NCI-H345 treated with DMSO at 0.1 percent for 48 hours (cell line): ENCODE measurements around the gene CHERP.
"Not testable (repeated sequence)": the region's sequence is repeated elsewhere in the genome, so short reads cannot be mapped to it uniquely, and the experiment has no call there.

ENCODE experiments used
- DNase-seq: peaks from one replicate; lab custom pipeline; 2025; ENCODE audit not compliant: unreplicated experiment; lab: John Stamatoyannopoulos, UW

The CHERP gene

DNA sequence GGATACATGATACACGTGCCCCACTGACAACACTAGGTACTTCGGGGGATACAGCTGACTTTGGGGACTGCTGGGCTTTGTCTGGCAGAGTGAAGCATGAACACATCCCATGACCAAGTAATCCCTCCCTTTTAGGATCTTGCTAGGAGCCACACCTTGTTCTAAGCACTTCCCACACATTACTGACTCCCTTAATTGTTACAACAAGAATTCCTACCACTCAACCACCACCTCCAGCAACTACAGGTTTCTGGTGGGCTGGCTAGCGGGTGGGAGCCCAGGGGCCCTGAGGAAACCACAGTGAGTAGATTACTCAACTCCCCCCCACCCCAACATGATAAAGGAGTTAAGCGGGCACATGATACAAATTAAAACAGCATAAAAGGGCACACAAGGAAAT, 37.1 kb upstream of the CHERP start:
- no peak for DNase-seq

GRCh38 chr19:16577531-16577985, 35.3 kb upstream of the CHERP start:
- no peak for DNase-seq

- DNase-seq: no peak
These were observed 34.7 kb upstream of the CHERP start for GRCh38 chr19:16576690-16577530.

DNA sequence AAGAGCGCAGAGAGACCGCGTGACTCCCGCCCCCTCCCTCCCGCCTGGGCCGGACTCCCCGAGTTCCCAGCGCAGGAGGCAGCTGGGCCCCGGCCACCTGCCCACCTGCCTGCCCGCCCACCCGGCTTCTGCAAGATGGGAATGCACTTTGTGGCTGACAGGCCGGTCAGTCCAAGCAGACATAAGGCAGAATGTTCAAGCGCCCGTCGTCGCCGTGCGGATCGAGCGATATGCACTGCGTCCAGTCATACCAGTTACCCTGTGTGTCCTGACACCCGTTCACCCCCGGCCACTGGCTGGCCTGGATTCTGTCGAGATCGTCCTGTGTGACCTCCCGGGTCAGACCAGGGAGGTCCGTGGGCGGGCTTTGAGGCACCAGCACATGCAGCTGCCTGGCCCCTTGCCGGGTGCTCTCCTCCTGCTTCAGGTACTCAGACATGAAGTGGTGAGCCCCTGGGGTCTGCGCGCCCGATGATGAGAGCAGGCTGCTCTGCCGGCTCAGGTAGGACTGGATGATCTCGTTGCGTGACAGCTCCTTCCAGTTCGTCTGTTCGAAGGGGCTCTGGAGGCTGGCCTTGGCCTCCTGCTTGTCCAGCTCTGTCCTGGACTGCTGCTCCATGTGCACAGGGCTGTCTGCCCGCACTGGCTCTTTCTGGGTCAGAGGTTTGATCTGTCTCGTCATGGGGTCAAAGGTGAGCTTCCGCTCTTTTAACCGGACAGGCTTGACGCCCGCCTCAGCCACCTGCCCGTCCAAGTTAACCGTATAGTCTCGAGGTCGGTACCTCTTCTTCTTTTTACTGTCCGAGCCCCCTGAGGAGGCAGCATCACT, 33.8 kb upstream of the CHERP start:
- no peak for DNase-seq

GRCh38 chr19:16575282-16575681, 33.0 kb upstream of the CHERP start:
- DNase-seq: no peak

DNA sequence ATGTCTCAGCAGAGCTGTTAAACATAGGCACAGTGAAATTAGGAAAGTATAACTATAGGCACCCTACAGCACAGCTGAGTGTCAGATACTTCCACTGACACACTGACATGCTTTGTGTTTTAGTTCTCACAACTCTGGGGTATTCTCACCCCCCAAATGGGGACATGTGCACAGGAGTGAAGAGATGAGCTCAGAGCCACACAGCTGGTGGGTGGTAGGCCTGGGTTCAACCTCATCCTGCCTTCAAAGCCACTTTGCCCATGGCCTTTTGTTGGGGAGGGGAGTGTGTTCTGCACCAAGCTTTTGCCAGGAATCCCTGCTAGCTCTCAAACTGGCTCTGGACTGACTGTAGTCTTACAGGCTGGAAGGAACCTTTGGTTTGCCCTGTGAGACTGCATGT, 31.7 kb upstream of the CHERP start:
- no peak for DNase-seq

DNA sequence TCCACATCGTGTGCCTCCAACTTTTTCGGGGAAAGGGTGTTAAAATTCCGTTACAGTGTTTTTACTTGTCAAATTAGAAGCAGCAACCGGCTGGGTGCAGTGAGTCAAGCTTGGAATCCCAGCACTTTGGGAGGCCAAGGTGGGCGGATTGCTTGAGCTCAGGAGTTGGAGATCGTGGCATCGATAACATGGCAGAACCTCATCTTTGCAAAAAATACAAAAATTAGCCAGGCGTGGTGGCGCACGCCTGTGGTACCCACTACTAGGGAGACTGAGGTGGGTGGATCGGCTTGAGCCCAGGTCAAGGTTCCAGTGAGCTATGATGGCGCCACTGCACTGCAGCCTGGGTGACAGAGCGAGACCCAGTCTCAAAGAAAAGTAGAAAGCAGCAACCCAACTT, 31.1 kb upstream of the CHERP start:
- no peak for DNase-seq

- peak; percentile 75 for DNase-seq
These were observed 30.3 kb upstream of the CHERP start, which contains the start of gene SLC35E1 for GRCh38 chr19:16572332-16573211. SLC35E1 (minus strand) TSS chr19:16572415; CDS start chr19:16572364, 51 bp downstream.

GRCh38 chr19:16571822-16572331, 29.6 kb upstream of the CHERP start:
- DNase-seq: no peak

GRCh38 chr19:16571283-16571682, 29.0 kb upstream of the CHERP start:
- DNase-seq: no peak

DNA sequence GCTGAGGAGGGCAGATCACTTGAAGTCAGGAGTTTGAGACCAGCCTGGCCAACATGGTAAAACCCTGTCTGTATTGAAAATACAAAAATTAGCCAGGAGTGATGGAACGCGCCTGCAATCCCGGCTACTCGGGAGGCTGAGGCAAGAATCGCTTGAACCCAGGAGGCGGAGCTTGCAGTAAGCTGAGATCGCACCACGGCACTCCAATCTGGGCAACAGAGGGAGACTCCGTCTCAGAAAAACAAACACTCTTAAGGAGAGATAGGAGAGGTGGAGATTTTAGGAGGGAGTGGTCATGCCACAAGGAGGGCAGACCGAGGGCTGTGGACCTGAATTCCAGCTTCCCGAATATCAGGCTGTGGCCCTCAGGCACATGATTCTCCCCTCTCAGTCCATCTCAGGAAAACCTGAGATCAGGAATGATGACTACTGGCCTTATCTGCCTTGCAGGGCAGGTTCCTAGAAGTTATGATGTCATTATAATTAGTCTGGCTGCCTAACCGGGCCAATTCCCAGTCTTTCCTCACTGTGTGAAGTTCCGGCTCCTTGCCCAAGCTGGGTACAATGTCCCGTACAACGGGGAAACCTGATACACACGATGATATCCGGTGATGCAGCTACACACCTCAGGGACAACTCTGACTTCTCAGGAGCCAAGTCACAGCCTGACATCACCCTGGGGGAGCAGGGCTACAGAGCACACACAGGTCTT, 27.5 kb upstream of the CHERP start:
- DNase-seq: no peak

DNA sequence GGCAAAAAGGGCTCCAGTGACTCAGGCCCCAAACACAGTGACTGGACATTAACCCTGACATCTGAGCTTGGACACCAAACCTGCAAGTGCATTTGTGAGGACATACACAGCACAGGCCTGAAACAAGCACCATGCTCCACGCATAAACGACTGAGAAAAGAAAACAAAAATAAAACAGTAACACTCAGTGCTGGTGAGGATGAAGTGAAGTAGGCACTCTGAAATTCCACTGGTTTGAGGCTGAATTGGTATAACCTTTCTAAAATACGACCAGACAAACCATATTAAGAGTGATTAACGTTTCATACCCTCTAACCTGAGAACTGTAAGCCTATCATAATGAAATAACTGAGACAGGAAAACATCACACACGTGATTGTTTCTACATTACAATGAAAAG, 24.5 kb upstream of the CHERP start:
- no peak for DNase-seq

- no peak for DNase-seq
These were observed 23.9 kb upstream of the CHERP start for GRCh38 chr19:16566161-16566560.

DNA sequence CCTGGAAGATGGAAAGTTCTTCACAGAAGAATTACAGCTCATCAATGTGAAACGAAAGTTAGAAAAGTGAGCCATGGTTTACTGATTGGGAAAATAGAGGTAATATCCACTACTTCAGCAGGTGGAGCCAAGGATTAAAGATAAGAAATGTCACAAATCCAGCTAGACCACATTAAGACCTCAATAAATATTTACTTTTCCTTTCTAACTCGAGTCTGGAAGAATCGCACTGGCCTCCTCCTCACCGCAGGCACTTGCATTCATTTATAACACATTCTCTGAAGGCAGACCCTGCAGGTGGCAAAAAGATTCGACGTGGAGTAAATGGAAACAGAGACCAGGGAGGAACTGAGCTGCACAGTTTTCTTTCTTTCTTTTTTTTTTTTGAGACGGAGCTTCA, 22.6 kb upstream of the CHERP start:
- no peak for DNase-seq

- no peak for DNase-seq
These were observed 20.4 kb upstream of the CHERP start for GRCh38 chr19:16562608-16563025.

DNA sequence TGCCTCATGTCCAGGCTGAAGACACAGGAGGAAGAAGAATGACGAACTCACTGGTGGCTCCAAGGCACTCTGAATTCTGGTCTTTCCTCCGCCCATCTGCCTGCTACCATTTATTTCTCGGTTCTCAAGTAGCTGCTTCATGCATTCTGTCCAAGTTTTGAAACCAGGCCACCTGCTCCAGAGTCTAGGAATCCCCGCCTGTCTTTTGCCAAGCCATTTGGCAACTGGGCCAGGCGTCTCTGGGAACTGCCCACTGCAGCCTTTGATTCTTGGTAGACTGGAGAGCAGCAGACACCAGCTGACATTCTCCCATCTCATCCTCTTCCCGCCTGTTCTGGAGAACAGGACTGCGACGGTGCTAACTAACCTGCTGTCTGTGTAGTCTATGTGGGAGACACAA, 19.1 kb upstream of the CHERP start:
- DNase-seq: no peak

- DNase-seq: no peak
These were observed 17.6 kb upstream of the CHERP start for GRCh38 chr19:16559780-16560276.

GRCh38 chr19:16554776-16555175, 12.5 kb upstream of the CHERP start:
- DNase-seq: no peak

GRCh38 chr19:16551902-16552301, 9.7 kb upstream of the CHERP start:
- not testable (repeated sequence) for DNase-seq

- DNase-seq: no peak
These were observed 6.7 kb upstream of the CHERP start for GRCh38 chr19:16548956-16549355.
